HG03103 (cell line): ENCODE measurements around the gene RAB28.

ENCODE experiments used
- ATAC-seq: cut with Tn5 transposase; IDR thresholded peaks from one replicate; pipeline ENCODE4 v1.9.1; 2021; ENCODE audit warnings: low read depth; ENCODE audit not compliant: unreplicated experiment

RAB28 gene

GRCh38 chr4:13325744-13326143 is 158.4 kb downstream of the RAB28 start:
- ATAC-seq, result no peak

DNA sequence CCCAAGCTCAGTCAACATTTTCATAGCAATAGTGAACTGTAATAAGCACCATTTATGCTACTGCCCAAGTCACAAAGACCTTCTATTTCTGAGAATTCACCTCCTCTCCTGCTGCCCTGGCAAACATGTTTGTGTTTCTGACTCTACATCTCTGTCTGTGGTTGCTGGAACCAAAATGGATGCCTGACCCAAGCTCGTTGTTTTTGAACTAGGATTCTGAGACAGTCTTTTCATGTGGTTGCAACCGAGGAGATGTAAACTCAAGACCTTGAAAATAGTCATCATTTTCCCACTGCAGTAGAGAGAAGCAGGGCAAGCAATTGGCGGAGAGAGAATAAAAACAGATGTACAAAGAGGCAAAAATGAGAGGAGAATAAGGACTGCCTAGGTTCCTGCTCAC is 160.2 kb downstream of the RAB28 start:
- ATAC-seq, result no peak

DNA sequence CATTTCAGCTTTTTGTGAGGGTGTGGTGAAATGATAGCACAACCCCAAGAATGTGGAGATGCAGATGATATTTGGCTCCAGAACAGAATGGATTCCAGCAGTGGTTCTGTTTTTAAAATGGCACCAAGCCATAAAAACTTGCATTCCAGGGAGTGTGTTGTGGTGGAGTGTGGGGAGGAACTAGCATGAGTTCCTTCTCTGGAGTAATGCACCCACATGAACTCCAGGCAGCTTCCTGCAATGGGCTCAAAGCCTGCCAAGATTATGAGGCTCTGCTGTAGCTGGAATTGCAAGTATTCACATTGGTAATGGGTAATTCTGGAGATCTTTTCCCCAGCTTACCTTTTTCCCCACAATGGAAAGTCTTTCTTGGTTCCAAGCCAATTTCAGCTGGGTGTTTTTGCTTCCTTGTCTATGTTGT is 161.4 kb downstream of the RAB28 start:
- no peak for ATAC-seq
